MM.1S (cell line): Measurements from ENCODE around the gene SLC9A1.

Experiments
- DNase-seq: peaks from one replicate; pipeline ENCODE4 v3.0.0-alpha.2; 2015
- H2AFZ ChIP-seq: fragments of 300-600 bp; sonication (generic); 2 replicates; pipeline ENCODE4 v1.6.0; 2016; ENCODE audit warnings: antibody characterized with exemption, low read length
- H3F3A ChIP-seq: fragments of 300-600 bp; sonication (generic); 2 replicates; pipeline ENCODE4 v1.6.1; 2016; ENCODE audit warnings: mild to moderate bottlenecking, antibody characterized with exemption, low read length, moderate library complexity, mixed read lengths; ENCODE audit not compliant: insufficient read depth
- H3K27ac ChIP-seq: fragments of 300-600 bp; sonication (generic); 2 replicates; pipeline ENCODE4 v1.5.1; 2016; ENCODE audit warnings: mild to moderate bottlenecking, low read length
- H3K27me3 ChIP-seq: fragments of 300-600 bp; sonication (generic); replicated peaks from 2 replicates; pipeline ENCODE4 v1.6.0; 2016; ENCODE audit warnings: low read length; ENCODE audit not compliant: insufficient read depth
- H3K36me3 ChIP-seq: fragments of 300-600 bp; sonication (generic); replicated peaks from 2 replicates; pipeline ENCODE4 v1.6.1; 2016; ENCODE audit warnings: mild to moderate bottlenecking, low read length, mixed read lengths; ENCODE audit not compliant: insufficient read depth
- H3K4me1 ChIP-seq: fragments of 300-600 bp; sonication (generic); 2 replicates; pipeline ENCODE4 v1.6.1; 2016; ENCODE audit warnings: low read length, mixed read lengths
- H3K4me2 ChIP-seq: fragments of 300-600 bp; sonication (generic); 2 replicates; pipeline ENCODE4 v1.6.0; 2016; ENCODE audit warnings: low read depth, low read length
- H3K4me3 ChIP-seq: fragments of 300-600 bp; sonication (generic); 2 replicates; pipeline ENCODE4 v1.5.1; 2016; ENCODE audit warnings: low read length, mixed read lengths
- H3K79me2 ChIP-seq: fragments of 300-600 bp; sonication (generic); 2 replicates; pipeline ENCODE4 v1.6.1; 2016; ENCODE audit warnings: mixed run types, low read length, mixed read lengths
- H3K9ac ChIP-seq: fragments of 300-600 bp; sonication (generic); 2 replicates; pipeline ENCODE4 v1.6.1; 2016; ENCODE audit warnings: low read length, mixed read lengths
- H3K9me2 ChIP-seq: fragments of 300-600 bp; sonication (generic); replicated peaks from 2 replicates; pipeline ENCODE4 v1.6.1; 2016; ENCODE audit warnings: mild to moderate bottlenecking, low read length, mixed read lengths; ENCODE audit not compliant: insufficient read depth
- H3K9me3 ChIP-seq: fragments of 300-600 bp; sonication (generic); replicated peaks from 2 replicates; pipeline ENCODE4 v1.6.1; 2016; ENCODE audit warnings: mild to moderate bottlenecking, low read length, mixed read lengths; ENCODE audit not compliant: insufficient read depth
- H4K20me1 ChIP-seq: fragments of 300-600 bp; sonication (generic); 2 replicates; pipeline ENCODE4 v1.6.1; 2016; ENCODE audit warnings: mild to moderate bottlenecking, low read length, moderate library complexity, mixed read lengths; ENCODE audit not compliant: insufficient read depth
- EZH2 ChIP-seq: fragments of 300-600 bp; sonication (generic); optimal IDR thresholded peaks from 2 replicates; pipeline ENCODE3; 2017; ENCODE audit warnings: low read depth, mild to moderate bottlenecking, antibody characterized with exemption, low read length, mixed read lengths
- EZH2phosphoT487 ChIP-seq: fragments of 300-600 bp; sonication (generic); IDR thresholded peaks from 2 replicates; pipeline ENCODE4 v1.6.1; 2018; ENCODE audit warnings: antibody characterized with exemption, low read length
- TF ChIP-seq, protein P1 (sequence below): fragments of 300-600 bp; sonication (generic); IDR thresholded peaks from 2 replicates; pipeline ENCODE4 v1.5.1; 2016; ENCODE audit warnings: antibody characterized with exemption, low read length, mixed read lengths

SLC9A1 gene

DNA sequence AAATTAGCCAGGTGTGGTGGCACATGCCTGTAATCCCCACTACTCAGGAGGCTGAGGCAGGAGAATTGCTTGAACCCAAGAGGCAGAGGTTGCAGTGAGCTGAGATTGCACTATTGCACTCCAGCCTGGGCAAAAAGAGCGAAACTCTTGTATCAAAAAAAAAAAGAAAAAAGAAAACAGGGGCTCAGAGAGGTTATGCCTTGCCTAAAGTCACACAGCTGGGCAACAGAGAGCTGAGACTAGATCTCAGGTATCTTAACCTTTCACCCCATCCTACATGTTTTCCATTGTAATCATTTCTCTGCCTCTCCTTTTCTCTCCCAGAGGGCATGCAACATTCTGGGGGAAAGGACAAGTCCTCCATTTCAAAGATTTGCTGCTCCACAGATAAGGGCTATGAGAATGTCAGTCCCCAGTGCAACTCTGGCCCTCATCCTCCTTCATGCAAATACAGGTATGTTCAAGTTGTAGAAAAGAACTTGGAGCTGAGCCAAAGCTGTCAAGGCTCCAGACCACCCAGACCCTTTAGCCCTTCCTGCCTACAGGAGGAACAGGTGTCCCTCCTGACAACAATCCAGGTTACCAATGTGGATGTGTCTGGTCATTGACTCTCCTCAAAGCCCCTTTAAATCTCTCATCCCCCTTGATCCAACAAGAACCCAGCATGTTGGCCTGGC is 6.9 kb downstream of the SLC9A1 start:
- H3K9me3 ChIP-seq: no peaks in the 10 kb centered on the region
- H3K4me1 ChIP-seq: no peaks in the 10 kb centered on the region
- no peaks in the 10 kb centered on the region for H3F3A ChIP-seq
- no peaks in the 10 kb centered on the region for H3K9me2 ChIP-seq
- H3K9ac ChIP-seq: no peak overlapping the region
- H4K20me1 ChIP-seq: no peaks in the 10 kb centered on the region
- no peaks in the 10 kb centered on the region for H3K27me3 ChIP-seq
- TF ChIP-seq EZH2phosphoT487 (no peak), EZH2 (no peak)
- TF ChIP-seq, protein P1, sequence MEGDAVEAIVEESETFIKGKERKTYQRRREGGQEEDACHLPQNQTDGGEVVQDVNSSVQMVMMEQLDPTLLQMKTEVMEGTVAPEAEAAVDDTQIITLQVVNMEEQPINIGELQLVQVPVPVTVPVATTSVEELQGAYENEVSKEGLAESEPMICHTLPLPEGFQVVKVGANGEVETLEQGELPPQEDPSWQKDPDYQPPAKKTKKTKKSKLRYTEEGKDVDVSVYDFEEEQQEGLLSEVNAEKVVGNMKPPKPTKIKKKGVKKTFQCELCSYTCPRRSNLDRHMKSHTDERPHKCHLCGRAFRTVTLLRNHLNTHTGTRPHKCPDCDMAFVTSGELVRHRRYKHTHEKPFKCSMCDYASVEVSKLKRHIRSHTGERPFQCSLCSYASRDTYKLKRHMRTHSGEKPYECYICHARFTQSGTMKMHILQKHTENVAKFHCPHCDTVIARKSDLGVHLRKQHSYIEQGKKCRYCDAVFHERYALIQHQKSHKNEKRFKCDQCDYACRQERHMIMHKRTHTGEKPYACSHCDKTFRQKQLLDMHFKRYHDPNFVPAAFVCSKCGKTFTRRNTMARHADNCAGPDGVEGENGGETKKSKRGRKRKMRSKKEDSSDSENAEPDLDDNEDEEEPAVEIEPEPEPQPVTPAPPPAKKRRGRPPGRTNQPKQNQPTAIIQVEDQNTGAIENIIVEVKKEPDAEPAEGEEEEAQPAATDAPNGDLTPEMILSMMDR: no peak
- H2AFZ ChIP-seq: no peak overlapping the region
- 0 out of 2 replicates have a peak, but pooled peaks cover under 1% of the 10 kb centered on the region for H3K79me2 ChIP-seq
- H3K4me2 ChIP-seq: no peak overlapping the region
- no peak for DNase-seq
- H3K36me3 ChIP-seq: no peaks in the 10 kb centered on the region
- no peak overlapping the region for H3K4me3 ChIP-seq
- no peak overlapping the region for H3K27ac ChIP-seq

- H3K4me1 ChIP-seq: no peaks in the 10 kb centered on the region
- H2AFZ ChIP-seq: no peak overlapping the region
- no peaks in the 10 kb centered on the region for H4K20me1 ChIP-seq
- H3F3A ChIP-seq: no peaks in the 10 kb centered on the region
- DNase-seq: no peak
- H3K9me3 ChIP-seq: no peaks in the 10 kb centered on the region
- no peak overlapping the region for H3K27ac ChIP-seq
- no peak overlapping the region for H3K4me3 ChIP-seq
- no peaks in the 10 kb centered on the region; the same call in 1 of the 2 replicates for H3K79me2 ChIP-seq
- TF ChIP-seq EZH2phosphoT487 (no peak), EZH2 (no peak)
- TF ChIP-seq, protein P1: no peak
- no peaks in the 10 kb centered on the region for H3K36me3 ChIP-seq
- no peaks in the 10 kb centered on the region for H3K9me2 ChIP-seq
- no peaks in the 10 kb centered on the region for H3K27me3 ChIP-seq
- H3K4me2 ChIP-seq: no peak overlapping the region
- H3K9ac ChIP-seq: no peak overlapping the region
Observed at GRCh38 chr1:27145934-27146354, 9.0 kb downstream of the SLC9A1 start.

- no peaks in the 10 kb centered on the region for H3K9me2 ChIP-seq
- no peaks in the 10 kb centered on the region for H3K36me3 ChIP-seq
- no peak overlapping the region for H2AFZ ChIP-seq
- H3K79me2 ChIP-seq: peaks cover 6% of the 10 kb centered on the region
- H4K20me1 ChIP-seq: no peaks in the 10 kb centered on the region
- H3F3A ChIP-seq: no peaks in the 10 kb centered on the region
- H3K4me3 ChIP-seq: no peak overlapping the region
- TF ChIP-seq EZH2phosphoT487: no peak
- TF ChIP-seq EZH2: no peak
- TF ChIP-seq, protein P1: no peak
- H3K9ac ChIP-seq: no peak overlapping the region
- H3K27me3 ChIP-seq: no peaks in the 10 kb centered on the region
- H3K4me2 ChIP-seq: no peak overlapping the region
- H3K27ac ChIP-seq: no peak overlapping the region
- H3K9me3 ChIP-seq: no peaks in the 10 kb centered on the region
- no peaks in the 10 kb centered on the region for H3K4me1 ChIP-seq
- DNase-seq: no peak
Observed at GRCh38 chr1:27144920-27145661, 9.8 kb downstream of the SLC9A1 start.
